IMR-90 (cell line): ENCODE results near the gene TMTC2. TPM values are rescaled to one million over a fixed set of nuclear protein-coding genes. Genes with fewer than 3 reads are reported as not detected.

Experiments
- ATAC-seq: fragments of 200-7000 bp; cut with Tn5 transposase; 2 replicates; pipeline ENCODE4 v1.9.1; 2020; ENCODE audit warnings: low read depth, mild to moderate bottlenecking, moderate library complexity
- BruUV-seq: library from RNA; stranded (reverse); fragments of 400-500 nt; replicated peaks from 2 replicates; lab custom pipeline; 2021; lab: Mats Ljungman, UMichigan
- CTCF ChIA-PET: fragments of 300-600 bp; formaldehyde crosslinking; extraction: SDS; loops from one replicate; lab custom pipeline; 2021; ENCODE audit warnings: antibody characterized with exemption; lab: Yijun Ruan, JAX
- POLR2A ChIA-PET: fragments of 300-600 bp; sonication (Branson Sonifier 250); formaldehyde crosslinking; loops from one replicate; lab custom pipeline; 2022; ENCODE audit warnings: antibody characterized with exemption; ENCODE audit not compliant: unreplicated experiment; lab: Charles Lee
- DNase-seq: peaks from one replicate; pipeline ENCODE4 v3.0.0; 2013
- H2AFZ ChIP-seq: replicated peaks from 2 replicates; pipeline ENCODE3; 2013; ENCODE audit warnings: low read length, mild to moderate bottlenecking; ENCODE audit not compliant: poor library complexity
- H2AK5ac ChIP-seq: 2 replicates; pipeline ENCODE4 v1.6.1; 2013; ENCODE audit warnings: low read depth, low read length, inconsistent platforms
- H2AK9ac ChIP-seq: replicated peaks from 2 replicates; pipeline ENCODE3; 2013; ENCODE audit warnings: mild to moderate bottlenecking, low read depth, low read length, moderate library complexity; ENCODE audit not compliant: poor library complexity
- H2BK120ac ChIP-seq: 2 replicates; pipeline ENCODE4 v1.6.1; 2013; ENCODE audit warnings: low read depth, low read length, inconsistent platforms
- H2BK15ac ChIP-seq: 3 replicates; pipeline ENCODE4 v1.6.1; 2013; ENCODE audit warnings: low read depth, low read length, inconsistent platforms
- H2BK20ac ChIP-seq: 2 replicates; pipeline ENCODE4 v1.6.1; 2013; ENCODE audit warnings: low read depth, mild to moderate bottlenecking, inconsistent platforms, low read length, moderate library complexity
- H2BK5ac ChIP-seq: 2 replicates; pipeline ENCODE4 v1.6.1; 2013; ENCODE audit warnings: mild to moderate bottlenecking, low read depth, low read length, inconsistent platforms; ENCODE audit not compliant: poor library complexity, severe bottlenecking
- H3K14ac ChIP-seq: replicated peaks from 2 replicates; pipeline ENCODE4 v1.6.1; 2013; ENCODE audit warnings: low read depth, low read length, inconsistent platforms
- H3K18ac ChIP-seq: 2 replicates; pipeline ENCODE4 v1.6.1; 2013; ENCODE audit warnings: low read depth, low read length, control low read depth
- H3K23ac ChIP-seq: 2 replicates; pipeline ENCODE4 v1.6.1; 2013; ENCODE audit warnings: low read depth, low read length, inconsistent platforms
- H3K27ac ChIP-seq: 2 replicates; pipeline ENCODE4 v1.5.1; 2013; ENCODE audit warnings: mild to moderate bottlenecking, control low read depth, low read length; ENCODE audit not compliant: insufficient read depth
- H3K27me3 ChIP-seq: 2 replicates; pipeline ENCODE4 v1.6.1; 2013; ENCODE audit warnings: low read length; ENCODE audit not compliant: control insufficient read depth, insufficient read depth
- H3K36me3 ChIP-seq: 2 replicates; pipeline ENCODE4 v1.6.1; 2013; ENCODE audit warnings: low read length, mixed read lengths; ENCODE audit not compliant: control insufficient read depth, insufficient read depth
- H3K4ac ChIP-seq: 2 replicates; pipeline ENCODE4 v1.6.1; 2013; ENCODE audit warnings: low read depth, low read length, inconsistent platforms
- H3K4me1 ChIP-seq: 2 replicates; pipeline ENCODE4 v1.6.1; 2013; ENCODE audit warnings: low read length, mixed read lengths; ENCODE audit not compliant: control insufficient read depth, insufficient read depth
- H3K4me2 ChIP-seq: 2 replicates; pipeline ENCODE4 v1.6.1; 2013; ENCODE audit warnings: low read depth, mild to moderate bottlenecking, control low read depth, low read length, moderate library complexity
- H3K4me3 ChIP-seq: 2 replicates; pipeline ENCODE4 v1.5.1; 2013; ENCODE audit warnings: low read depth, mild to moderate bottlenecking, control low read depth, low read length, moderate library complexity; ENCODE audit not compliant: insufficient read depth
- H3K56ac ChIP-seq: 2 replicates; pipeline ENCODE4 v1.6.1; 2013; ENCODE audit warnings: low read length, inconsistent platforms; ENCODE audit not compliant: insufficient read depth; ENCODE audit errors: extremely low read depth
- H3K79me1 ChIP-seq, 2 experiments: 2 replicates each; pipeline ENCODE4 v1.6.1; 2013; ENCODE audit warnings: low read length in 2 of 2, inconsistent platforms in 1 of 2, low read depth in 1 of 2
- H3K9ac ChIP-seq: 2 replicates; pipeline ENCODE4 v1.6.1; 2013; ENCODE audit warnings: low read depth, low read length, control low read depth
- H3K9me1 ChIP-seq: 2 replicates; pipeline ENCODE4 v1.6.1; 2013; ENCODE audit warnings: low read length, inconsistent platforms; ENCODE audit not compliant: insufficient read depth
- H3K9me3 ChIP-seq: 2 replicates; pipeline ENCODE4 v1.6.1; 2013; ENCODE audit warnings: low read length; ENCODE audit not compliant: control insufficient read depth, insufficient read depth
- H4K20me1 ChIP-seq: 2 replicates; pipeline ENCODE4 v1.6.1; 2013; ENCODE audit warnings: low read length, inconsistent platforms; ENCODE audit not compliant: insufficient read depth
- H4K5ac ChIP-seq: 2 replicates; pipeline ENCODE4 v1.6.1; 2013; ENCODE audit warnings: mild to moderate bottlenecking, low read depth, low read length, control low read depth
- H4K8ac ChIP-seq, 2 experiments: 2 replicates each; pipeline ENCODE4 v1.6.1; 2013; ENCODE audit warnings: low read depth in 2 of 2, low read length in 2 of 2, control low read depth in 1 of 2, inconsistent platforms in 1 of 2
- H4K91ac ChIP-seq: 2 replicates; pipeline ENCODE4 v1.6.1; 2013; ENCODE audit warnings: low read depth, low read length, inconsistent platforms; ENCODE audit not compliant: insufficient read depth
- BHLHE40 ChIP-seq: fragments of 150-350 bp; IDR thresholded peaks from 2 replicates; pipeline ENCODE4 v1.6.1; 2016; ENCODE audit warnings: mild to moderate bottlenecking, low read depth, low read length
- CEBPB ChIP-seq: IDR thresholded peaks from 2 replicates; pipeline ENCODE4 v1.6.1; 2012; ENCODE audit warnings: low read depth, low read length, improper control_type of control experiment
- FOS ChIP-seq: fragments of 150-350 bp; IDR thresholded peaks from 2 replicates; pipeline ENCODE4 v1.6.1; 2016; ENCODE audit warnings: low read depth, low read length
- MAFK ChIP-seq: IDR thresholded peaks from 2 replicates; pipeline ENCODE4 v1.6.1; 2012; ENCODE audit warnings: low read depth, low read length, improper control_type of control experiment
- MAZ ChIP-seq: IDR thresholded peaks from 2 replicates; pipeline ENCODE4 v1.6.1; 2012; ENCODE audit warnings: low read depth, mild to moderate bottlenecking, low read length, improper control_type of control experiment, moderate library complexity, borderline replicate concordance
- MXI1 ChIP-seq: IDR thresholded peaks from 2 replicates; pipeline ENCODE4 v1.6.1; 2012; ENCODE audit warnings: low read depth, mild to moderate bottlenecking, low read length, moderate library complexity, borderline replicate concordance
- POLR2A ChIP-seq: IDR thresholded peaks from 2 replicates; pipeline ENCODE4 v1.6.1; 2012; ENCODE audit warnings: mild to moderate bottlenecking, low read depth, low read length
- RAD21 ChIP-seq: IDR thresholded peaks from 2 replicates; pipeline ENCODE4 v1.6.1; 2012; ENCODE audit warnings: low read length, improper control_type of control experiment
- RCOR1 ChIP-seq: IDR thresholded peaks from 2 replicates; pipeline ENCODE4 v1.6.1; 2012; ENCODE audit warnings: mild to moderate bottlenecking, low read length, improper control_type of control experiment; ENCODE audit not compliant: insufficient replicate concordance
- RFX5 ChIP-seq: IDR thresholded peaks from 2 replicates; pipeline ENCODE4 v1.8.0; 2012; ENCODE audit warnings: low read depth, mild to moderate bottlenecking, low read length, moderate library complexity
- SMC3 ChIP-seq: fragments of 150-350 bp; IDR thresholded peaks from 2 replicates; pipeline ENCODE4 v1.6.1; 2016; ENCODE audit warnings: low read depth, mild to moderate bottlenecking, antibody characterized with exemption, low read length, moderate library complexity
- WGBS, 2 experiments: methylation state at CpG; one replicate each; pipeline versions ENCODE4 v1.1.5 to v1.1.7; 2013; ENCODE audit warnings: missing lambda C conversion rate in 2 of 2; ENCODE audit not compliant: insufficient read length in 1 of 2; ENCODE audit errors: extremely low coverage in 2 of 2; 5-methylcytosine and 5-hydroxymethylcytosine counted together
- dilution Hi-C: fragments of 300-500 bp; cut with HindIII; formaldehyde crosslinking; loops from one replicate; pipeline ENCODE4 v1.14.3; 2018; ENCODE audit warnings: low sequenced_read_pairs; ENCODE audit not compliant: unreplicated experiment
- in situ Hi-C: fragments of 300-500 bp; cut with MboI; formaldehyde crosslinking; loops from 3 replicates; pipeline ENCODE4 v1.14.3; 2019; ENCODE audit warnings: low sequenced_read_pairs, inconsistent platforms, mixed read lengths
- intact Hi-C: fragments of 100-400 bp; cut with micrococcal nuclease; formaldehyde crosslinking; loops from 2 replicates; pipeline ENCODE4 v1.10.0; 2022
- polyA plus RNA-seq, 3 experiments: library from polyadenylated mRNA; depleted of rRNA; stranded (reverse); fragments of >200 nt; gene quantifications; 2 replicates each; pipeline ENCODE4 v1.2.3, GENCODE V29; 2012; ENCODE audit warnings: low replicate concordance in 1 of 3
- total RNA-seq: library from RNA; depleted of rRNA; stranded (reverse); fragments of >200 nt; gene quantifications from 2 replicates; pipeline ENCODE4 v1.2.3, GENCODE V29; 2012
- TF ChIP-seq, protein P1 (sequence below): fragments of 150-350 bp; IDR thresholded peaks from 2 replicates; pipeline ENCODE4 v1.6.1; 2016; ENCODE audit warnings: low read depth, mild to moderate bottlenecking, low read length, moderate library complexity, borderline replicate concordance
- TF ChIP-seq, protein P2 (sequence below): conservative IDR thresholded peaks from 2 replicates; pipeline ENCODE4 v1.5.1; 2012; ENCODE audit warnings: mild to moderate bottlenecking, low read depth, low read length, improper control_type of control experiment
- TF ChIP-seq, protein P3 (sequence below): fragments of 150-350 bp; IDR thresholded peaks from 2 replicates; pipeline ENCODE4 v1.6.1; 2017; ENCODE audit warnings: mild to moderate bottlenecking, antibody characterized with exemption, low read length, low read depth

Gene TMTC2
- total and polyA plus RNA-seq, 2 of the 4 experiments (the other 2 are of a cell fraction), result 0.56 to 1.4 TPM

DNA sequence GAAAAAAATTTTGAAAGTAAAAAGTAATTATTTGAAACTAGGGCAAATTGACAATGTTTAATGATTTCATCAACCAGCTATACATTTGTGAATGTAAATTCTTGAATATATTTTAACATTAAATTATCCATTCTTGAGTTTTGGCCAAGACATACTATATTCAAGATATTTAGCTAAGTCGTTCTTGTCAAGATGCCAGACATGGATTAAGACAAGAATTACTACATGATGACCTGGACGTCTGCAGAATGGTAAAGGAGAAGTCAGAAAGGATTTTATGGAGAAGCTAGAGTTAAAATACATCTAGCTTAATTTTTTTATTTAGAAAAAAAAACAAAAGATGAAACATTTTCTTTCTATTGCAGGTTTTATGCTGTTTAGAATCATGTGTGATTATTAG lies 255.8 kb downstream of the TMTC2 start:
- no peak overlapping the region for H3K4me2 ChIP-seq
- no peak overlapping the region for H2BK120ac ChIP-seq
- H3K9me1 ChIP-seq, result no peaks in the 10 kb centered on the region
- no peaks in the 10 kb centered on the region for H3K4me1 ChIP-seq
- no peak overlapping the region for H3K18ac ChIP-seq
- H2BK20ac ChIP-seq, result no peak overlapping the region
- no peak overlapping the region for H3K23ac ChIP-seq
- no peaks in the 10 kb centered on the region for H4K20me1 ChIP-seq
- no peak overlapping the region for H3K56ac ChIP-seq
- H2BK5ac ChIP-seq, result no peak overlapping the region
- no peak overlapping the region for H2AK9ac ChIP-seq
- no peak overlapping the region for H3K27ac ChIP-seq
- no CpG with 5 or more reads among the region's 2 CpGs for WGBS, 2 experiments
- H3K4ac ChIP-seq, result no peak overlapping the region
- no peak for TF ChIP-seq FOS
- TF ChIP-seq MAFK, result no peak
- TF ChIP-seq RCOR1, result no peak
- TF ChIP-seq, protein P1, sequence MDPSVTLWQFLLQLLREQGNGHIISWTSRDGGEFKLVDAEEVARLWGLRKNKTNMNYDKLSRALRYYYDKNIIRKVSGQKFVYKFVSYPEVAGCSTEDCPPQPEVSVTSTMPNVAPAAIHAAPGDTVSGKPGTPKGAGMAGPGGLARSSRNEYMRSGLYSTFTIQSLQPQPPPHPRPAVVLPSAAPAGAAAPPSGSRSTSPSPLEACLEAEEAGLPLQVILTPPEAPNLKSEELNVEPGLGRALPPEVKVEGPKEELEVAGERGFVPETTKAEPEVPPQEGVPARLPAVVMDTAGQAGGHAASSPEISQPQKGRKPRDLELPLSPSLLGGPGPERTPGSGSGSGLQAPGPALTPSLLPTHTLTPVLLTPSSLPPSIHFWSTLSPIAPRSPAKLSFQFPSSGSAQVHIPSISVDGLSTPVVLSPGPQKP, result no peak
- TF ChIP-seq SMC3, result no peak
- TF ChIP-seq, protein P2, sequence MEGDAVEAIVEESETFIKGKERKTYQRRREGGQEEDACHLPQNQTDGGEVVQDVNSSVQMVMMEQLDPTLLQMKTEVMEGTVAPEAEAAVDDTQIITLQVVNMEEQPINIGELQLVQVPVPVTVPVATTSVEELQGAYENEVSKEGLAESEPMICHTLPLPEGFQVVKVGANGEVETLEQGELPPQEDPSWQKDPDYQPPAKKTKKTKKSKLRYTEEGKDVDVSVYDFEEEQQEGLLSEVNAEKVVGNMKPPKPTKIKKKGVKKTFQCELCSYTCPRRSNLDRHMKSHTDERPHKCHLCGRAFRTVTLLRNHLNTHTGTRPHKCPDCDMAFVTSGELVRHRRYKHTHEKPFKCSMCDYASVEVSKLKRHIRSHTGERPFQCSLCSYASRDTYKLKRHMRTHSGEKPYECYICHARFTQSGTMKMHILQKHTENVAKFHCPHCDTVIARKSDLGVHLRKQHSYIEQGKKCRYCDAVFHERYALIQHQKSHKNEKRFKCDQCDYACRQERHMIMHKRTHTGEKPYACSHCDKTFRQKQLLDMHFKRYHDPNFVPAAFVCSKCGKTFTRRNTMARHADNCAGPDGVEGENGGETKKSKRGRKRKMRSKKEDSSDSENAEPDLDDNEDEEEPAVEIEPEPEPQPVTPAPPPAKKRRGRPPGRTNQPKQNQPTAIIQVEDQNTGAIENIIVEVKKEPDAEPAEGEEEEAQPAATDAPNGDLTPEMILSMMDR, result no peak
- no peak for TF ChIP-seq MAZ
- no peak for TF ChIP-seq CEBPB
- TF ChIP-seq, protein P3, sequence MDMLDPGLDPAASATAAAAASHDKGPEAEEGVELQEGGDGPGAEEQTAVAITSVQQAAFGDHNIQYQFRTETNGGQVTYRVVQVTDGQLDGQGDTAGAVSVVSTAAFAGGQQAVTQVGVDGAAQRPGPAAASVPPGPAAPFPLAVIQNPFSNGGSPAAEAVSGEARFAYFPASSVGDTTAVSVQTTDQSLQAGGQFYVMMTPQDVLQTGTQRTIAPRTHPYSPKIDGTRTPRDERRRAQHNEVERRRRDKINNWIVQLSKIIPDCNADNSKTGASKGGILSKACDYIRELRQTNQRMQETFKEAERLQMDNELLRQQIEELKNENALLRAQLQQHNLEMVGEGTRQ, result no peak
- TF ChIP-seq BHLHE40, result no peak
- no peak for TF ChIP-seq RAD21
- no peak for TF ChIP-seq POLR2A
- TF ChIP-seq MXI1, result no peak
- no peak for TF ChIP-seq RFX5
- no peak overlapping the region for H3K9ac ChIP-seq
- H4K8ac ChIP-seq, result no peak overlapping the region
- in situ Hi-C loops (no loop called here), intact Hi-C loops (no loop called here), dilution Hi-C loops (no loop called here)
- no peak overlapping the region for H4K5ac ChIP-seq
- no peak overlapping the region for H2AFZ ChIP-seq
- no peak overlapping the region for H3K4me3 ChIP-seq
- no peak overlapping the region for H3K14ac ChIP-seq
- H3K79me1 ChIP-seq, result no peaks in the 10 kb centered on the region
- BruUV-seq, result no TSS peak
- no peak overlapping the region for H2AK5ac ChIP-seq
- H4K91ac ChIP-seq, result no peak overlapping the region
- no peak overlapping the region for H2BK15ac ChIP-seq
- H3K36me3 ChIP-seq, result no peaks in the 10 kb centered on the region
- H3K27me3 ChIP-seq, result no peaks in the 10 kb centered on the region
- no peaks in the 10 kb centered on the region for H3K9me3 ChIP-seq
- DNase-seq, result no peak
- no peak for ATAC-seq
- ChIA-PET POLR2A (no interaction called here), CTCF (no interaction called here)
